ENCODE data around the gene PROS1. TPM values are rescaled to one million over a fixed set of nuclear protein-coding genes. Genes with fewer than 3 reads are reported as not detected.

Gene PROS1
- total and polyA plus RNA-seq, 2 donors (not counting 3 experiments of a cell fraction or from before 2014, with no cell fraction given), result 2.6 to 5.2 TPM

DNA sequence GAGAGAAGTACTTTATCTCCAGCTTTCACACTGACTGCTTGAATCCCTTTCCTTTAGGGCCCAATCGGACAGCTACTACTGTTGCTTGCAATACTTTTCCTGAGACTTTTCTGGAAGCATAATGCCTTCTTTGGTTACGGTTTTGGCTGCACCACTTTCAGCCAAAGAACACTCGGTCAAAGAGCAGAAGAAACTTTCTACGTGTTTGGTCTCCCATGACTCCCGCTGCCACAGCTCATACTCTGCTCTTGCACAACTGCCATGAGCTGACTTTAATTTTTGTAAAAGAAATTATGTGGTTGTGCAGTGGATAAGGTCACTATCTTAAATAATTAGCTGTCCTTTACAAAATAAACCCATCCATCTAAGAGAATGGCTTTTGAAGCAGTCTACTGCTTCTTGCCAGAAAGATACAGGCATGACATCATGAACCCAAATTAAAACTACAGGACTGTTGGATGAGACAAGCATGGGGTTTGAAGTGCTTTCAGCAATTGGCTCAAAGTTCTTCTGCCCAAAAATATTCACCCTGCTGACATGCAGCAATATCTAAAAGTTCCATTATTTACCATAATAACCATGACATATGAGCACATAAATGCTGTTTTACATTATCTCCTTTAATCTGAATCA is 42.0 kb downstream of the PROS1 start:
- Histone ChIP-seq H3K9ac (replicated peaks; ENCODE audit: extremely low read depth, insufficient read depth, low read length) (no peak overlapping the region), H2AFZ (ENCODE audit: low read depth, low read length) (no peak overlapping the region), H3K9me1 (replicated peaks; ENCODE audit: control insufficient read depth, extremely low read depth, insufficient read depth, low read length) (no peaks in the 10 kb centered on the region), H3K79me2 (ENCODE audit: control insufficient read depth, insufficient read depth, low read length) (no peaks in the 10 kb centered on the region), H3K4me1 (ENCODE audit: control insufficient read depth, extremely low read depth, insufficient read depth, low read length) (no peaks in the 10 kb centered on the region), H3K27me3 (ENCODE audit: control insufficient read depth in 2 of 2, insufficient read depth in 2 of 2, low read length in 2 of 2) (no peaks in the 10 kb centered on the region), H3K4me2 (ENCODE audit: insufficient read depth, low read length) (no peak overlapping the region), H3K36me3 (ENCODE audit: control insufficient read depth in 2 of 2, extremely low read depth in 1 of 2, insufficient read depth in 2 of 2, low read length in 2 of 2) (no peaks in the 10 kb centered on the region), H3K9me3 (replicated peaks; ENCODE audit: control insufficient read depth, insufficient read depth, low read length) (no peaks in the 10 kb centered on the region), H3K4me3 (replicated peaks in 1 of 3; ENCODE audit: insufficient read depth in 1 of 3, low read depth in 1 of 3, low read length in 3 of 3) (no peak overlapping the region), H3K27ac (ENCODE audit: insufficient read depth, low read depth, low read length) (no peak overlapping the region), H4K20me1 (replicated peaks; ENCODE audit: control insufficient read depth, extremely low read depth, insufficient read depth, low read length) (no peaks in the 10 kb centered on the region)
- TF ChIP-seq, protein P1, sequence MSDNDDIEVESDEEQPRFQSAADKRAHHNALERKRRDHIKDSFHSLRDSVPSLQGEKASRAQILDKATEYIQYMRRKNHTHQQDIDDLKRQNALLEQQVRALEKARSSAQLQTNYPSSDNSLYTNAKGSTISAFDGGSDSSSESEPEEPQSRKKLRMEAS (IDR thresholded peaks at IDR 0.05; ENCODE audit: insufficient read depth, insufficient read length), result no peak
- TF ChIP-seq GATA2 (IDR thresholded peaks at IDR 0.05; ENCODE audit: insufficient read depth, insufficient read length, low read depth, low read length) (no peak), FOS (IDR thresholded peaks at IDR 0.05; ENCODE audit: borderline replicate concordance, insufficient read depth, low read length) (no peak), JUN (IDR thresholded peaks at IDR 0.05; ENCODE audit: borderline replicate concordance, insufficient read depth, insufficient read length, low read depth) (no peak), POLR2AphosphoS5 (IDR thresholded peaks at IDR 0.05; ENCODE audit: insufficient read depth, low read depth, low read length) (no peak), EZH2 (IDR thresholded peaks at IDR 0.05; ENCODE audit: borderline replicate concordance, low read depth, low read length, severe bottlenecking) (no peak), POLR2A (IDR thresholded peaks at IDR 0.05; ENCODE audit: low read depth, low read length) (no peak), MYC (IDR thresholded peaks at IDR 0.05; ENCODE audit: low read depth, low read length) (no peak)
- TF ChIP-seq, protein P2, sequence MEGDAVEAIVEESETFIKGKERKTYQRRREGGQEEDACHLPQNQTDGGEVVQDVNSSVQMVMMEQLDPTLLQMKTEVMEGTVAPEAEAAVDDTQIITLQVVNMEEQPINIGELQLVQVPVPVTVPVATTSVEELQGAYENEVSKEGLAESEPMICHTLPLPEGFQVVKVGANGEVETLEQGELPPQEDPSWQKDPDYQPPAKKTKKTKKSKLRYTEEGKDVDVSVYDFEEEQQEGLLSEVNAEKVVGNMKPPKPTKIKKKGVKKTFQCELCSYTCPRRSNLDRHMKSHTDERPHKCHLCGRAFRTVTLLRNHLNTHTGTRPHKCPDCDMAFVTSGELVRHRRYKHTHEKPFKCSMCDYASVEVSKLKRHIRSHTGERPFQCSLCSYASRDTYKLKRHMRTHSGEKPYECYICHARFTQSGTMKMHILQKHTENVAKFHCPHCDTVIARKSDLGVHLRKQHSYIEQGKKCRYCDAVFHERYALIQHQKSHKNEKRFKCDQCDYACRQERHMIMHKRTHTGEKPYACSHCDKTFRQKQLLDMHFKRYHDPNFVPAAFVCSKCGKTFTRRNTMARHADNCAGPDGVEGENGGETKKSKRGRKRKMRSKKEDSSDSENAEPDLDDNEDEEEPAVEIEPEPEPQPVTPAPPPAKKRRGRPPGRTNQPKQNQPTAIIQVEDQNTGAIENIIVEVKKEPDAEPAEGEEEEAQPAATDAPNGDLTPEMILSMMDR (IDR thresholded peaks at IDR 0.05; ENCODE audit: extremely low read depth in 1 of 2, insufficient read depth in 1 of 2, low read depth in 1 of 2, low read length in 2 of 2), result no peak
- ChIA-PET POLR2A (no interaction called here), CTCF (no interaction called here)
- DNase-seq (ENCODE audit: low read depth, low spot score) (no peak), FAIRE-seq (no peak)
- intact Hi-C loops (cut with micrococcal nuclease), result no loop called here
- dilution Hi-C loops (cut with MboI; ENCODE audit: extremely low pct_ligation_motif_present, low sequenced_read_pairs), result no loop called here
- BruUV-seq (replicated peaks), result no TSS peak
